ENCODE results near the gene DIDO1.
"Not testable (repeated sequence)": the region's sequence is repeated elsewhere in the genome, so short reads cannot be mapped to it uniquely, and the experiment has no call there.

DIDO1 gene

DNA sequence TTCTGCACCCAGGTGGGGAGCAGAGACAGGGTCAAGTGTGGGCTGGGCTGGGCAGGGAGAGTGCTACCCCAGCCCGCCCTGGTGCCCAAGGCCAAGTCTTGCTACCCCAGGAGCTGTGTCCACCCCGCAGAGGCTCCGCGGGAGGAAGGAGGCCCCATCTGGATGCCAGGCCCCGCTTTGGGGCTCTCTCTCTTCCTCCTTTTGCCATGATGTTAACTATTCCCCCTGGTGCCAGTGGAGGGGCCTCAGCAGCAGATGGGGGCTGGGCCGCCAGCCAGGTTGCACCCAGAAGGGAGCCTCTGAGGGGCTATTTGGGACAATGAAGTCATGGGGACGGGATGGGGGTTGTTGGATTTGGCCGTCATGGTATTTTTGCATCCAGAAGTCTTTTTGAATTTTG, 35.5 kb upstream of the DIDO1 start:
- TF ChIP-seq CTCF (IDR thresholded peaks at IDR 0.05; ENCODE audit: low read depth, low read length), result no peak
- in situ Hi-C loops (cut with HindIII; ENCODE audit: low sequenced_read_pairs), result no loop called here
- DNase-seq (ENCODE audit: low read depth, low spot score), result no peak
- no peak overlapping the region for H3K4me3 ChIP-seq (ENCODE audit: low read depth, low read length)

DNA sequence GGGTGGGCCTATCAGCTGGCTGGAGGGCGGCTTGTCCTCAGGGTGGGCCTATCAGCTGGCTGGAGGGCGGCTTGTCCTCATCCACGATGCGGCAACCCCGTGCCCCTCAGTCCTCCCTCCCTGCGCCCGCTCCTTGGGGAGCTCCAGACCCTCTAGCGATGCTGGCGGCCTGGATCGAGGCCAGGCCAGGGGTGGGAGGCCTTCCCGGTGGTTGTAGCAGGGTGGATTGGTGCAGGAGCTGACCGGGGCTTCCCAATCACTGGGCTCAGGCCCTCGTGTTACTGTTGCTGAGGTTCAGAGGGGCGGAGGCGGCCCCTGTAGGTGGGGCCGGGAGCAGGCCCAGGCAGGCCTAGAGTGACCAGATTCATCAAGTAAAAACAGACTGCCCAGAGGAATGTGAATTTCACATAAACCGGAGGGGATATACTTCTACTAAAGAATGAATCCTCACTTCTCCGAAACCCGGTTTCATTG, 35.0 kb upstream of the DIDO1 start:
- DNase-seq (ENCODE audit: low read depth, low spot score), result no peak
- H3K4me3 ChIP-seq (ENCODE audit: low read depth, low read length), result no peak overlapping the region
- in situ Hi-C loops (cut with HindIII; ENCODE audit: low sequenced_read_pairs), result no loop called here
- TF ChIP-seq CTCF (IDR thresholded peaks at IDR 0.05; ENCODE audit: low read depth, low read length), result no peak

DNA sequence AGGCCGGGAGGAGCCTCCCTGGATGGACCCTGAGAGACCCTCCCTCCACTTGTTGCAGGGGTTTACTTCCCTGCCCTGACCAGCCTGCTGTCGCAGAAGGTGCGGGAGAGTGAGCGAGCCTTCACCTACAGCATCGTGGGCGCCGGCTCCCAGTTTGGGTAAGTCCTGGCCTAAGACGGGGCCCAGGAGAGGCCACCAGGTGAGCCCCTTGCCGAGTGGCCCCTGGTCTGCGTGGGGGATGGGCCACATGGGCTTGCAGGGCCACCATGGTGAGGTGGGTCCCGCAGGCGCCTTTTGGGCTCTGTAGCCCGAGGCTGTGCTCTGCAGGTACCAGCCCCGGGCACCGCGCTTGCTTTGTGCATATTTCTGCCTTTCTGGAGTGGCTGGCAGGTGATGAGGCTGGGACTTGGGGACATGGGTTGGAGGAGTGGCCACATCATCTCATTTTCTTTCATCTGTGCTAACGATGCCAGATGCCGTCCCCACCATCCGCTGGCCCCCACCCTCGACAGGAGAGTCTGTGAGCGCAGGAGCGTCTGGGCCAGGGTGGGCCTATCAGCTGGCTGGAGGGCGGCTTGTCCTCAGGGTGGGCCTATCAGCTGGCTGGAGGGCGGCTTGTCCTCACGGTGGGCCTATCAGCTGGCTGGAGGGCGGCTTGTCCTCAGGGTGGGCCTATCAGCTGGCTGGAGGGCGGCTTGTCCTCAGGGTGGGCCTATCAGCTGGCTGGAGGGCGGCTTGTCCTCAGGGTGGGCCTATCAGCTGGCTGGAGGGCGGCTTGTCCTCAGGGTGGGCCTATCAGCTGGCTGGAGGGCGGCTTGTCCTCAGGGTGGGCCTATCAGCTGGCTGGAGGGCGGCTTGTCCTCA, 34.4 kb upstream of the DIDO1 start:
- H3K4me3 ChIP-seq (ENCODE audit: low read depth, low read length); in situ Hi-C loops (cut with HindIII; ENCODE audit: low sequenced_read_pairs); DNase-seq (ENCODE audit: low read depth, low spot score): not testable (repeated sequence)

- no peak overlapping the region for H3K4me3 ChIP-seq (ENCODE audit: low read depth, low read length)
- no peak for TF ChIP-seq CTCF (IDR thresholded peaks at IDR 0.05; ENCODE audit: low read depth, low read length)
- in situ Hi-C loops (cut with HindIII; ENCODE audit: low sequenced_read_pairs), result no loop called here
- no peak for DNase-seq (ENCODE audit: low read depth, low spot score)
Observed at GRCh38 chr20:62959998-62960436, 33.7 kb upstream of the DIDO1 start.

- DNase-seq (ENCODE audit: low read depth, low spot score), result no peak
- in situ Hi-C loops (cut with HindIII; ENCODE audit: low sequenced_read_pairs), result no loop called here
- H3K4me3 ChIP-seq (ENCODE audit: low read depth, low read length), result no peak overlapping the region
- TF ChIP-seq CTCF (IDR thresholded peaks at IDR 0.05; ENCODE audit: low read depth, low read length), result no peak
Observed at GRCh38 chr20:62959101-62959971, 33.0 kb upstream of the DIDO1 start.

DNA sequence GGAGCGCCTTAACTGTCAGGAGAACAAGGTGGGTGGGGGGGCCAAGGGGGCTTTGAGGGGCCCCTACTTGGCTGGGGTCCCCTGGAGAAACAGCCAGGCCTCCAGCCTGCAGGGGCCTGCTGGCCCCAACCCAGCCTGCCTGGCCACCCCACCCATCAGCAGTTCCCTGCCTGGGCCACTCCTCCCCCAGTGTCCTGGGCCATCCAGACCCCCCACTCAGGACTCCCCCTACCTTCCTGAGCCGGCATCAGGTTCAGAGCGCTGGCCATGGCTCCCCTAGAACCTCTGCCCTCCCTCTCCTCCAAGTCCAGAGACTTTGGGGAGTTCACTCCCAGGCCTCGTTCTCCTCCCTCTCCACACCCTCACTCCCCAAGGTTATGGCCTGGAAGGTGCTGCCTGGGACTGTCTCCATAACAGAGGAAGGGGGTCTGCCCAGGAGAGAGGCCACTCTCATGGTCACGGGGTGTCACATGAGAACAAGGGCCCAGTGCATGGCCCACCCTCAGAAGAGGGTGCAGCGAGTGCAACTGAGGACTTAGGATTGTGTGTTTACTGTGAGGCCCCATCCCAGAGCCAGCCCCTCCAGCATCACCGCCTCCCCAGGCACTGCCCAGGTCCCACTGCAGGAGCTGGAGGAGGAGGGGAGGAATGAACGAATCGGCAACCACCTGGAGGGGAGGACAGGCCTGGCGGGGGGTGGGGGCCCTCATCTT, 32.2 kb upstream of the DIDO1 start:
- no peak for TF ChIP-seq CTCF (IDR thresholded peaks at IDR 0.05; ENCODE audit: low read depth, low read length)
- in situ Hi-C loops (cut with HindIII; ENCODE audit: low sequenced_read_pairs), result no loop called here
- no peak overlapping the region for H3K4me3 ChIP-seq (ENCODE audit: low read depth, low read length)
- DNase-seq (ENCODE audit: low read depth, low spot score), result no peak

All from astrocyte of the spinal cord (primary cell).